C4-2B (cell line): ENCODE measurements around the gene RAPGEF1.
"Not testable (repeated sequence)": the region's sequence is repeated elsewhere in the genome, so short reads cannot be mapped to it uniquely, and the experiment has no call there.

ENCODE experiments used
- H3K27ac ChIP-seq: fragments of 450-650 bp; 2 replicates; pipeline ENCODE4 v1.5.1; 2017
- ZFX ChIP-seq: fragments of 450-650 bp; IDR thresholded peaks from 2 replicates; pipeline ENCODE4 v1.6.1; 2017
- TF ChIP-seq, protein P1 (sequence below): fragments of 450-650 bp; conservative IDR thresholded peaks from 2 replicates; pipeline ENCODE4 v1.5.1; 2017; ENCODE audit warnings: mild to moderate bottlenecking

Gene RAPGEF1

GRCh38 chr9:131713016-131713415 lies 26.9 kb downstream of the RAPGEF1 start:
- no peak overlapping the region for H3K27ac ChIP-seq
- TF ChIP-seq, protein P1, sequence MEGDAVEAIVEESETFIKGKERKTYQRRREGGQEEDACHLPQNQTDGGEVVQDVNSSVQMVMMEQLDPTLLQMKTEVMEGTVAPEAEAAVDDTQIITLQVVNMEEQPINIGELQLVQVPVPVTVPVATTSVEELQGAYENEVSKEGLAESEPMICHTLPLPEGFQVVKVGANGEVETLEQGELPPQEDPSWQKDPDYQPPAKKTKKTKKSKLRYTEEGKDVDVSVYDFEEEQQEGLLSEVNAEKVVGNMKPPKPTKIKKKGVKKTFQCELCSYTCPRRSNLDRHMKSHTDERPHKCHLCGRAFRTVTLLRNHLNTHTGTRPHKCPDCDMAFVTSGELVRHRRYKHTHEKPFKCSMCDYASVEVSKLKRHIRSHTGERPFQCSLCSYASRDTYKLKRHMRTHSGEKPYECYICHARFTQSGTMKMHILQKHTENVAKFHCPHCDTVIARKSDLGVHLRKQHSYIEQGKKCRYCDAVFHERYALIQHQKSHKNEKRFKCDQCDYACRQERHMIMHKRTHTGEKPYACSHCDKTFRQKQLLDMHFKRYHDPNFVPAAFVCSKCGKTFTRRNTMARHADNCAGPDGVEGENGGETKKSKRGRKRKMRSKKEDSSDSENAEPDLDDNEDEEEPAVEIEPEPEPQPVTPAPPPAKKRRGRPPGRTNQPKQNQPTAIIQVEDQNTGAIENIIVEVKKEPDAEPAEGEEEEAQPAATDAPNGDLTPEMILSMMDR: no peak
- TF ChIP-seq ZFX: no peak

DNA sequence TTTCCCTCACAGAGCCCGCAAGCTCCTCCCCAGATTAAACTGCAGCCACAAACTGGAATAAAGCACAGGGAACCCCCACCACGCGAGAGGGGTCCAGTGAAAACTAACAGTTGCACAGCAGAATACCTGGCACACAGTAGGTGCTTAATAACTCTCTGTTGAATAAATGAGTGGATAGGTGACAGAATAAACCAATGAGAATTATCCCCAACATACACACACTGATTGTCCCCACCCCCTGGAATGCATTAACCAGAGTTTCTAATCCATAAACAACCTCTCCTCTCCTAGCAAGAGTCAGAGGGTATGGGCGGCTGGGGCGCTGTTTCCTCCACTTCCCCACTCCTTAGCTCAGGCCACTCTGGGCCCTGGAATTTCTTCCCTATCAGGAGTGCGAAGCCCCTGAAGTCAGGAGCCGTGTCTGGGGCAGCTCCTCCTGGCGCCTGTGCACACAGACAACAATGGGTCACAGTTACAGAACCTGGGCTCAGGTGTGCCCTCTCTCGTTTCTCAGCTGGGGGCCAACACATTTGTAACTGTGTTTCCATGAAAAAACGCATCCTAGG lies 27.6 kb downstream of the RAPGEF1 start:
- no peak overlapping the region for H3K27ac ChIP-seq

DNA sequence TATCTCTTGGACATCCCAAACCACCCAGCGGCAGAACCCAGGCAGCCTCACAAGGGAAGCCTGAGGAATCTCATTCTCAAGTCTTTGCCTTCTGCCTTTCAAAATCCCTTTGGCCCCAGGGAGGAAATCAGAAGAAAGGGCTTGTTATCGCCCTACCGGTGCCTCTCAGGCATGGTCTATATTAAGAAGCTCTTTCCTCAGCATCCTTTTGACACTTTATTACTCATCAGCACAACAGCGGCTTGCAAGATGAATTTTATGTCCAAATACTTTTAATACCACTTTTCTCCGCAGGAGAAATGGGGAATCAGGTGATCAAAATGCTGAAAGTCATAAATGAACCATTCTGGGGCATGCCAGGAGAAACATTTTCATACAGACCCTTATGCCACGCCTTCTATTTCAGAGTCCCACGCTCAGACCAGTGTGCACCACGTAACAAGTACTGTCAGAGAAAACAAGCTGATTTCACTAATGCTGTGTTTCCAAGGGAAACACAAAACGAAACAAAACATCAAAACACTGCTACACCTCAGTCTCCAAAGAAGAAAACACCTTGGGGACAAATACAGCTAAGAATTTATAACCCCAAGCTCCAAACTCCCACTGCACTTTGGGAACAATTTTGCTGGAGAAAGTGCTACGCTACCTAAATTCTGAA lies 30.0 kb downstream of the RAPGEF1 start:
- H3K27ac ChIP-seq: no peak overlapping the region
- no peak for TF ChIP-seq ZFX
- TF ChIP-seq, protein P1: no peak

More for the DNA sequence above, 27.6 kb downstream of the RAPGEF1 start:
- TF ChIP-seq, protein P1: no peak

GRCh38 chr9:131709010-131709770 lies 30.7 kb downstream of the RAPGEF1 start:
- not testable (repeated sequence) for H3K27ac ChIP-seq

DNA sequence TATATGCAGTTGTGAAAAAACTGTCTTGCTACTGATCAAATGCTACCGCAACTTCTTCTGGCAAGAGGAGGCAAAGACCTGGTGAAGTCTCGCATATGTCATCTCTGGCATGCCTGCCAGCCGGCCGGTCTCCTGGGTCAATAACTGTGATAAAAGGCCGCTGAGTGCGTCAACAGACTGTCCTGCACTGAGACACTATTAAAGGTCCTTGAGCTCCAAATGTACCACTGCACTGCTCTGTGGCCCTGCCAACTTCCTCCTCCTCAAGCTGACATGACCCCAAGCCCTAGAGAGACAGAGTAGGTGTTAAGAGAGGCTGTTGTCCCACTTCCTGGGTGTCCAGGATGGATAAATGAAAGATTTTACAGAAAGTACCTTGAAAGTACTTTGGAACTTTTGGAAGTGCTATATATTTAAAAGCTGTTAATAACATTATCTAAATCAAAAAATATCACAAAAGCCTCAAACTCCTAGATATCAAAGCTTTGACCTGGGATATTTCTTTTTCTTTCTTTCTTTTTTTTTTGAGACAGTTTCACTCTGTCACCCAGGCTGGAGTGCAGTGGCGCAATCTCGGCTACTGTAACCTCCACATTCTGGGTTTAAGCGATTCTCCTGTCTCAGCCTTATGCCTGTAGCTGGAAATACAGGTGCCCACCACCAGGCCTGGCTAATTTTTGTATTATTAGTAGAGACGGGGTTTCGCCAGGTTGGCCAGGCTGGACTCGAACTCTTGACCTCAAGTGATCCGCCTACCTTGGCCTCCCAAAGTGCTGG lies 31.5 kb downstream of the RAPGEF1 start:
- TF ChIP-seq ZFX: no peak
- TF ChIP-seq, protein P1: no peak
- H3K27ac ChIP-seq: no peak overlapping the region

DNA sequence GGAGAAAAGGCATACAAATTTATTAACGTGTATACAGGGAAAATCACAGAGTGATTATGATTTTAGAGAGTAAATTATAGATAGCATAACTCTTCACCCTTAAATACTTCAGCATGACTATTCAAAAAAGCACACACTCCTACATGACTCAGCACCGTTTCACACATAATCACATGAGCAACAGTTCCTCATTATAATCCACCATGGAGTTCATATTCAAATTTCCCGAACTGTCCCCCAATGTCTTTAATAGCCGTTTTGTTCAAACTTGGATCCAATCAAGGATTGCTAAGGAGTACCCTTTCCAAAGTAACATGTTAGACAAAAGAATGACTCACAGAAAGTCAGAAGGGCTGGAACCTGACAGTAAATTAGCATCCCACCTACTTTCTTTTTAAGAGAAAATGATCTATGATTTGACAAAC lies 32.1 kb downstream of the RAPGEF1 start:
- TF ChIP-seq, protein P1: no peak
- TF ChIP-seq ZFX: no peak
- no peak overlapping the region for H3K27ac ChIP-seq

GRCh38 chr9:131707050-131707449 lies 32.8 kb downstream of the RAPGEF1 start:
- no peak overlapping the region for H3K27ac ChIP-seq
- TF ChIP-seq ZFX: no peak
- TF ChIP-seq, protein P1: no peak
